ENCODE results near the gene CACNA2D3. TPM values are rescaled to one million over a fixed set of nuclear protein-coding genes. Genes with fewer than 3 reads are reported as not detected.

Gene CACNA2D3
- total RNA-seq, 1 donor from 2014 or later: 10.0 TPM

DNA sequence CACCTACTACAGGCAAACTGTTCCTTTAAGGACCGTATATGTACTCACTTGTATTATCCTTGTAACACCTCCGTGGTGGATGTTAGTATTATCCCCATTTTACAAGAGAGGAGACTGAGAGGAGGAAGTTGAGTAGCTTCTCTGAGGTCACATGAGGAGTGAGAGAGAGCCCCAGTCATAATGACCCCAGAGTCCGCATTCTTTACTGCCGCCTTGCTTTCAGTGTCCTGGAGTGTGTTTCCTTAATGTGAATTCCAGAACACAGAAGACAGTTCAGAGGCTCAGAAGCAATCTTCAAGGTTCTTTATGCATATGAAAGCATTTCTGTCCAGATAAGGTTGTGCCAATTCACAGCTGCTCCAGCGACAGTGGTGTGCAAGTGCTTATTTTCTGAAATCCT, 199.2 kb downstream of the CACNA2D3 start:
- TF ChIP-seq, protein P1, sequence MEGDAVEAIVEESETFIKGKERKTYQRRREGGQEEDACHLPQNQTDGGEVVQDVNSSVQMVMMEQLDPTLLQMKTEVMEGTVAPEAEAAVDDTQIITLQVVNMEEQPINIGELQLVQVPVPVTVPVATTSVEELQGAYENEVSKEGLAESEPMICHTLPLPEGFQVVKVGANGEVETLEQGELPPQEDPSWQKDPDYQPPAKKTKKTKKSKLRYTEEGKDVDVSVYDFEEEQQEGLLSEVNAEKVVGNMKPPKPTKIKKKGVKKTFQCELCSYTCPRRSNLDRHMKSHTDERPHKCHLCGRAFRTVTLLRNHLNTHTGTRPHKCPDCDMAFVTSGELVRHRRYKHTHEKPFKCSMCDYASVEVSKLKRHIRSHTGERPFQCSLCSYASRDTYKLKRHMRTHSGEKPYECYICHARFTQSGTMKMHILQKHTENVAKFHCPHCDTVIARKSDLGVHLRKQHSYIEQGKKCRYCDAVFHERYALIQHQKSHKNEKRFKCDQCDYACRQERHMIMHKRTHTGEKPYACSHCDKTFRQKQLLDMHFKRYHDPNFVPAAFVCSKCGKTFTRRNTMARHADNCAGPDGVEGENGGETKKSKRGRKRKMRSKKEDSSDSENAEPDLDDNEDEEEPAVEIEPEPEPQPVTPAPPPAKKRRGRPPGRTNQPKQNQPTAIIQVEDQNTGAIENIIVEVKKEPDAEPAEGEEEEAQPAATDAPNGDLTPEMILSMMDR (IDR thresholded peaks at IDR 0.05; ENCODE audit: partially characterized antibody, unreplicated experiment): no peak
- H3K27me3 Mint-ChIP-seq (ENCODE audit: unreplicated experiment): no peaks in the 10 kb centered on the region
- peaks cover 7% of the 10 kb centered on the region for H3K4me1 Mint-ChIP-seq (ENCODE audit: low read depth, unreplicated experiment)
- H3K9me3 Mint-ChIP-seq (ENCODE audit: unreplicated experiment): no peaks in the 10 kb centered on the region
- no peak for DNase-seq
- no peak overlapping the region for H3K4me3 Mint-ChIP-seq (ENCODE audit: unreplicated experiment)
- no peaks in the 10 kb centered on the region for H3K36me3 Mint-ChIP-seq (ENCODE audit: unreplicated experiment)
- H3K27ac Mint-ChIP-seq (ENCODE audit: unreplicated experiment): no peak overlapping the region

DNA sequence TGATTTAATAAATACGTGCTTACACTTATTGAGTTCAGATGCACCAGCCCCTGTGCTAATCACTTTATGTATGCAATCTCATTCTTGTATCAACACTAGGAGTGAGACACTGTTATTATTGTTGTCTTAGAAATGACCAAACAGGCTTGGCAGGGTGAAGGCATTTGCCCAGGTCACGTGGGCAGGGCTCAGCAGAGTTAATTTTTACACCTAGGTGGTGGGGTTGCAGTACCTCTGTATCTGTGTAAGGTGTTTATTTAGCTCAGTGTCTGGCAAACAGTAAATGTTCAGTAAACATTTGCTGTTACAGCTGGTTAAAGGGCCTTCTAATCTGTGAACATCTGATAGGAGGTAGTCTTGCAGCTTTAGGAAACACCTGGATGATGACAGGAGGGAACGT, 200.0 kb downstream of the CACNA2D3 start:
- no peaks in the 10 kb centered on the region for H3K27me3 Mint-ChIP-seq (ENCODE audit: unreplicated experiment)

GRCh38 chr3:54324103-54324502, 201.8 kb downstream of the CACNA2D3 start:
- no peak overlapping the region for H3K4me3 Mint-ChIP-seq (ENCODE audit: unreplicated experiment)
- peaks cover 7% of the 10 kb centered on the region for H3K4me1 Mint-ChIP-seq (ENCODE audit: low read depth, unreplicated experiment)
- no peak overlapping the region for H3K27ac Mint-ChIP-seq (ENCODE audit: unreplicated experiment)
- no peaks in the 10 kb centered on the region for H3K9me3 Mint-ChIP-seq (ENCODE audit: unreplicated experiment)
- no peaks in the 10 kb centered on the region for H3K27me3 Mint-ChIP-seq (ENCODE audit: unreplicated experiment)
- TF ChIP-seq, protein P1 (IDR thresholded peaks at IDR 0.05; ENCODE audit: partially characterized antibody, unreplicated experiment): no peak
- H3K36me3 Mint-ChIP-seq (ENCODE audit: unreplicated experiment): no peaks in the 10 kb centered on the region
- DNase-seq: no peak

More for the DNA sequence above, 200.0 kb downstream of the CACNA2D3 start:
- no peak overlapping the region for H3K4me3 Mint-ChIP-seq (ENCODE audit: unreplicated experiment)
- peaks cover 7% of the 10 kb centered on the region for H3K4me1 Mint-ChIP-seq (ENCODE audit: low read depth, unreplicated experiment)
- TF ChIP-seq, protein P1 (IDR thresholded peaks at IDR 0.05; ENCODE audit: partially characterized antibody, unreplicated experiment): no peak
- no peaks in the 10 kb centered on the region for H3K9me3 Mint-ChIP-seq (ENCODE audit: unreplicated experiment)
- DNase-seq: no peak
- no peak overlapping the region for H3K27ac Mint-ChIP-seq (ENCODE audit: unreplicated experiment)
- no peaks in the 10 kb centered on the region for H3K36me3 Mint-ChIP-seq (ENCODE audit: unreplicated experiment)

DNA sequence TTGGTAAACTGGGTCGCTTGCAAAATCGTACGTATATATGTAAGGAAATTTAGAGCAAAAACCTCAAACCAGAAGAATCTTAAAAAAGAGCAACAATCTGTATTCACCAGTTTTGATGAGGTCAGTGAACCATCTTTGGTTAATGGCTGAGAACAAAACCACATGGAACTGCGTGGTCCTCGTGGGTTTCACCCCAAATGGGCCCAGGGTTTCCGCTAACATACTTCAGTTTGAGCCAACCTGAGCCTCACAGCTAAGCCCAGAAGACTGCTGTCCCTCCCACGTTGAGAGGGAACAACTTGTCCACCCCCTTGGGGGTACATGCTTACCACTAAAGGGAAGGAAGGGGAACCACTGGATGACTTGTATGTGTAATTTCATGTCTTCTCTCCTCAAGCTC, 204.6 kb downstream of the CACNA2D3 start:
- TF ChIP-seq, protein P1 (IDR thresholded peaks at IDR 0.05; ENCODE audit: partially characterized antibody, unreplicated experiment): no peak
- no peak overlapping the region for H3K4me3 Mint-ChIP-seq (ENCODE audit: unreplicated experiment)

DNA sequence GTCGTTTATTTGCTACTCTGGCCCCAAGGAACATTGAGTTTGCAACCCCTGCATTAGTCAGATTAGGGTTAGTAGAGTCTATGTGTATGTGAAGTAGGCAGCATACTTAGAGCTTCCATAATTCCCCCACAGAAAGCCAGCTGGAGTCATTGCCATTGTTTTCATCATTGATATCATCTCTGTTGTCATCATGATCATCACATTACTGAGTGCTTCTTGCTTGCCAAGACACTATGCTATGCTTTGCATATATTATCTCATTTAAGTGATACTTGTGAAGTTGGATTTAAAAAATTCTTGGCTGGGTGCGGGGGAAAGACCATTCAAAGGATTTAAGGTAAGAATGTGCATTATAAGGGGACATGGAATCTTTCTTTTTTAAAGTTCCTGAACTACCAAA, 209.0 kb downstream of the CACNA2D3 start:
- TF ChIP-seq, protein P1 (IDR thresholded peaks at IDR 0.05; ENCODE audit: partially characterized antibody, unreplicated experiment): no peak
- Mint-ChIP-seq H3K9me3 (ENCODE audit: unreplicated experiment) (peaks cover 1% of the 10 kb centered on the region), H3K36me3 (ENCODE audit: unreplicated experiment) (no peaks in the 10 kb centered on the region), H3K27ac (ENCODE audit: unreplicated experiment) (no peak overlapping the region), H3K4me1 (ENCODE audit: low read depth, unreplicated experiment) (no peaks in the 10 kb centered on the region), H3K4me3 (ENCODE audit: unreplicated experiment) (no peak overlapping the region), H3K27me3 (ENCODE audit: unreplicated experiment) (peaks cover 1% of the 10 kb centered on the region)
- no peak for DNase-seq

More for the DNA sequence above, 204.6 kb downstream of the CACNA2D3 start:
- H3K27ac Mint-ChIP-seq (ENCODE audit: unreplicated experiment): no peak overlapping the region
- H3K9me3 Mint-ChIP-seq (ENCODE audit: unreplicated experiment): no peaks in the 10 kb centered on the region
- peaks cover 7% of the 10 kb centered on the region for H3K4me1 Mint-ChIP-seq (ENCODE audit: low read depth, unreplicated experiment)
- no peaks in the 10 kb centered on the region for H3K27me3 Mint-ChIP-seq (ENCODE audit: unreplicated experiment)
- no peak for DNase-seq
- H3K36me3 Mint-ChIP-seq (ENCODE audit: unreplicated experiment): no peaks in the 10 kb centered on the region
